ENCODE results near the gene MCL1.

MCL1 gene

GRCh38 chr1:150546294-150546937 is 33.0 kb downstream of the MCL1 start:
- Histone ChIP-seq H3K4me3 (ENCODE audit: low read depth, low read length, poor library complexity, severe bottlenecking) (no peak overlapping the region), H3K9me3 (ENCODE audit: low read length) (no peaks in the 10 kb centered on the region), H3K27me3 (ENCODE audit: insufficient read depth, low read length) (peaks cover 5% of the 10 kb centered on the region; the same call in 1 of the 2 replicates), H3K4me1 (ENCODE audit: insufficient read depth, low read length, severe bottlenecking) (peaks cover 6% of the 10 kb centered on the region), H4K20me1 (ENCODE audit: insufficient read depth, low read length) (no peaks in the 10 kb centered on the region), H3K36me3 (ENCODE audit: insufficient read depth, low read length) (no peaks in the 10 kb centered on the region), H2AFZ (ENCODE audit: low read length) (no peak overlapping the region), H3K4me2 (ENCODE audit: low read length) (no peak overlapping the region), H3K27ac (ENCODE audit: low read depth, low read length, poor library complexity, severe bottlenecking) (no peak overlapping the region), H3K79me2 (ENCODE audit: insufficient read depth, low read length) (no peaks in the 10 kb centered on the region), H3F3A (ENCODE audit: insufficient read depth, low read length) (no peaks in the 10 kb centered on the region; the same call in 1 of the 2 replicates), H3K9me2 (ENCODE audit: low read depth, low read length) (no peaks in the 10 kb centered on the region), H3K9ac (ENCODE audit: low read length) (no peak overlapping the region)
- no peak for TF ChIP-seq CTCF (IDR thresholded peaks at IDR 0.05; ENCODE audit: low read length)
- TF ChIP-seq EZH2 (IDR thresholded peaks at IDR 0.05; ENCODE audit: borderline replicate concordance, low read length), result no peak

- Histone ChIP-seq H3K9me3 (ENCODE audit: low read length) (no peaks in the 10 kb centered on the region), H3K9me2 (ENCODE audit: low read depth, low read length) (no peaks in the 10 kb centered on the region), H4K20me1 (ENCODE audit: insufficient read depth, low read length) (no peaks in the 10 kb centered on the region), H3K36me3 (ENCODE audit: insufficient read depth, low read length) (no peaks in the 10 kb centered on the region), H2AFZ (ENCODE audit: low read length) (no peak overlapping the region), H3K27me3 (ENCODE audit: insufficient read depth, low read length) (peaks cover 1% of the 10 kb centered on the region; the same call in 1 of the 2 replicates), H3K4me2 (ENCODE audit: low read length) (no peak overlapping the region), H3F3A (ENCODE audit: insufficient read depth, low read length) (no peaks in the 10 kb centered on the region), H3K79me2 (ENCODE audit: insufficient read depth, low read length) (no peaks in the 10 kb centered on the region), H3K27ac (ENCODE audit: low read depth, low read length, poor library complexity, severe bottlenecking) (no peak overlapping the region), H3K9ac (ENCODE audit: low read length) (no peak overlapping the region), H3K4me3 (ENCODE audit: low read depth, low read length, poor library complexity, severe bottlenecking) (no peak overlapping the region), H3K4me1 (ENCODE audit: insufficient read depth, low read length, severe bottlenecking) (peaks cover 6% of the 10 kb centered on the region)
- TF ChIP-seq EZH2 (IDR thresholded peaks at IDR 0.05; ENCODE audit: borderline replicate concordance, low read length), result no peak
- TF ChIP-seq CTCF (IDR thresholded peaks at IDR 0.05; ENCODE audit: low read length), result no peak
Measured at GRCh38 chr1:150545486-150546032, 33.9 kb downstream of the MCL1 start.

- H3K27ac ChIP-seq (ENCODE audit: low read depth, low read length, poor library complexity, severe bottlenecking), result no peak overlapping the region
Measured at GRCh38 chr1:150544204-150544603, 35.2 kb downstream of the MCL1 start.

More at GRCh38 chr1:150544204-150544603, 35.2 kb downstream of the MCL1 start:
- no peaks in the 10 kb centered on the region for H3K9me3 ChIP-seq (ENCODE audit: low read length)
- H3K36me3 ChIP-seq (ENCODE audit: insufficient read depth, low read length), result no peaks in the 10 kb centered on the region
- no peak overlapping the region for H3K4me2 ChIP-seq (ENCODE audit: low read length)
- H3K4me1 ChIP-seq (ENCODE audit: insufficient read depth, low read length, severe bottlenecking), result peaks cover 6% of the 10 kb centered on the region
- H3F3A ChIP-seq (ENCODE audit: insufficient read depth, low read length), result no peaks in the 10 kb centered on the region
- no peaks in the 10 kb centered on the region for H3K27me3 ChIP-seq (ENCODE audit: insufficient read depth, low read length)
- TF ChIP-seq CTCF (IDR thresholded peaks at IDR 0.05; ENCODE audit: low read length) (no peak), EZH2 (IDR thresholded peaks at IDR 0.05; ENCODE audit: borderline replicate concordance, low read length) (no peak)
- no peaks in the 10 kb centered on the region for H4K20me1 ChIP-seq (ENCODE audit: insufficient read depth, low read length)
- no peak overlapping the region for H3K9ac ChIP-seq (ENCODE audit: low read length)
- no peak overlapping the region for H2AFZ ChIP-seq (ENCODE audit: low read length)
- H3K79me2 ChIP-seq (ENCODE audit: insufficient read depth, low read length), result no peaks in the 10 kb centered on the region
- no peaks in the 10 kb centered on the region for H3K9me2 ChIP-seq (ENCODE audit: low read depth, low read length)
- H3K4me3 ChIP-seq (ENCODE audit: low read depth, low read length, poor library complexity, severe bottlenecking), result no peak overlapping the region
